Breast epithelium (tissue), 4 donors: ENCODE data around the gene PPP2R1B. TPM values are rescaled to one million over a fixed set of nuclear protein-coding genes. Genes with fewer than 3 reads are reported as not detected.

Source experiments
- DNase-seq, 2 donors: peaks; one replicate each; pipeline ENCODE4 v3.0.0-alpha.2; 2019; ENCODE audit warnings: low spot score in 2 of 2
- H3K27ac ChIP-seq, 2 donors: fragments of 200-600 bp; sonication (generic) in 1 of 2; one replicate each; pipeline ENCODE4 v1.5.1; 2016 to 2019; ENCODE audit warnings: mild to moderate bottlenecking in 1 of 2
- H3K27me3 ChIP-seq, 2 donors: fragments of 200-600 bp; sonication (generic) in 1 of 2; one replicate each; pipeline versions ENCODE4 v1.5.1 to v1.6.0; 2017 to 2019; ENCODE audit warnings: control low read depth in 1 of 2, mild to moderate bottlenecking in 1 of 2
- H3K36me3 ChIP-seq: fragments of 200-600 bp; one replicate; pipeline ENCODE4 v1.5.1; 2019
- H3K4me1 ChIP-seq, 2 donors: fragments of 200-600 bp; sonication (generic); one replicate each; pipeline ENCODE4 v1.5.1; 2016 to 2019; ENCODE audit warnings: control low read depth in 1 of 2
- H3K4me3 ChIP-seq, 3 donors: fragments of 200-600 bp; sonication (generic); 1 replicate in 2 of 3; 2 replicates in 1 of 3; pipeline ENCODE4 v1.5.1; 2016 to 2019; ENCODE audit warnings: mild to moderate bottlenecking in 3 of 3, moderate library complexity in 2 of 3
- H3K9me3 ChIP-seq, 2 donors: fragments of 200-600 bp; sonication (generic) in 1 of 2; one replicate each; pipeline ENCODE4 v1.5.1; 2016 to 2019; ENCODE audit warnings: control low read depth in 1 of 2
- CTCF ChIP-seq, 3 donors: fragments of 450-650 bp; IDR thresholded peaks; one replicate each; pipeline ENCODE4 v1.5.1; 2016 to 2017; ENCODE audit warnings: antibody characterized with exemption in 3 of 3, mild to moderate bottlenecking in 3 of 3, moderate library complexity in 3 of 3
- POLR2A ChIP-seq: fragments of 450-650 bp; IDR thresholded peaks from one replicate; pipeline ENCODE4 v1.6.1; 2016; ENCODE audit warnings: antibody characterized with exemption, mild to moderate bottlenecking, moderate library complexity
- POLR2AphosphoS5 ChIP-seq, 3 donors: sonication (generic); formaldehyde crosslinking; IDR thresholded peaks; one replicate each; pipeline ENCODE4 v1.6.1; 2017; ENCODE audit warnings: antibody characterized with exemption in 3 of 3
- intact Hi-C: fragments of 100-400 bp; cut with DNase I; formaldehyde crosslinking; loops from one replicate; pipeline ENCODE4 v1.15.1; 2023; ENCODE audit warnings: low total_unique reads
- total RNA-seq, 3 donors: library from RNA; depleted of rRNA; stranded (reverse); fragments of >200 nt; gene quantifications; one replicate each; pipeline ENCODE4 v1.1.0, GENCODE V29; 2016

PPP2R1B gene
- total RNA-seq, 3 donors from 2014 or later = 32.0 to 35.3 (median 34.7) TPM

DNA sequence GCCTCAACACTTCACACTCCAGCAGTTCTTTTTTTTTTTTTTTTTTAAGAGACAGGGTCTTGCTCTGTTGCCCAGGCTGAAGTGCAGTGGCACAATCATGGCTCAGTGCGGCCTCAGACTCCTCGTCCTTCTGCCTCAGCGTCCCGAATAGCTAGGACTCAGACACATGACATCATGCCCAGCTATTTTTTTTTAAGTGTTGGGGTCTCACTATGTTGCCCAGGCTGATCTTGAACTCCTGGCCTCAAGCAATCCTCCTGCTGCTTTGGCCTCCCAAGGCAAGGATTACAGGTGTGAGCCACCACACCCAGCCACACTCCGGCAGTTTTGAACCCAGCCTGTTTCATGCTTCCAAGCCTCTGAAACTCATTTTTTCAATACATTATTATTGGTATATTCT, 3.7 kb downstream of the PPP2R1B start:
- no peak for TF ChIP-seq POLR2A
- no peak for TF ChIP-seq POLR2AphosphoS5 (IDR thresholded peaks at IDR 0.05)
- no peak for TF ChIP-seq CTCF (IDR thresholded peaks at IDR 0.05)
- Histone ChIP-seq H3K4me3 (no peak overlapping the region), H3K36me3 (peaks cover 9% of the 10 kb centered on the region), H3K4me1 (no peaks in the 10 kb centered on the region), H3K27me3 (no peaks in the 10 kb centered on the region), H3K27ac (no peak overlapping the region), H3K9me3 (no peaks in the 10 kb centered on the region)
- intact Hi-C loops = no loop called here
- DNase-seq = no peak

DNA sequence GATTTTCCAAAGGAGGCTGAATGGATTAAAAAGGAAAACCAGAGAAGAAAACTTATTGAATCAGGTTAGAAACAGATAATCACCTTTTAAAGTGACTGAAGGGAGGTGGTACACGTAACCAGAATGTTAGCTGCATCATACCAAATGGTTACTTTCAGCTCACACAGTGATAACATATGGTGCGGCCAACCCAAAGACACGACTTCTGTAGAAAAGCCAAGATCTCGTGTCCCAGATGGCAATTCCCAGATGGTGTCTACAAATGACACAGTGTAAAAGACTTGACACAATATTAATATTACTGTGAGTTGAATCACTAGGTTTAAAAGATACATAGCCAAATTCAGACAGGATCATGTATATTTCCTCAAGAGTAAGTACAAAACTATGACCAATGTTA, 5.2 kb downstream of the PPP2R1B start:
- H3K4me3 ChIP-seq = no peak overlapping the region
- TF ChIP-seq POLR2A (no peak), POLR2AphosphoS5 (IDR thresholded peaks at IDR 0.05) (no peak), CTCF (IDR thresholded peaks at IDR 0.05) (no peak)
- peaks cover 9% of the 10 kb centered on the region for H3K36me3 ChIP-seq
- H3K9me3 ChIP-seq = no peaks in the 10 kb centered on the region
- H3K4me1 ChIP-seq = no peaks in the 10 kb centered on the region
- intact Hi-C loops = no loop called here
- no peak for DNase-seq
- H3K27ac ChIP-seq = no peak overlapping the region
- H3K27me3 ChIP-seq = no peaks in the 10 kb centered on the region

- DNase-seq = no peak
- Histone ChIP-seq H3K36me3 (peaks cover 9% of the 10 kb centered on the region), H3K4me1 (no peaks in the 10 kb centered on the region), H3K9me3 (no peaks in the 10 kb centered on the region), H3K27me3 (no peaks in the 10 kb centered on the region), H3K4me3 (no peak overlapping the region), H3K27ac (peak overlapping the region in 1 of 2 donors; percentile 2)
- TF ChIP-seq POLR2AphosphoS5 (IDR thresholded peaks at IDR 0.05) = no peak
- intact Hi-C loops = no loop called here
Measured at GRCh38 chr11:111759778-111760407, 6.3 kb downstream of the PPP2R1B start.

DNA sequence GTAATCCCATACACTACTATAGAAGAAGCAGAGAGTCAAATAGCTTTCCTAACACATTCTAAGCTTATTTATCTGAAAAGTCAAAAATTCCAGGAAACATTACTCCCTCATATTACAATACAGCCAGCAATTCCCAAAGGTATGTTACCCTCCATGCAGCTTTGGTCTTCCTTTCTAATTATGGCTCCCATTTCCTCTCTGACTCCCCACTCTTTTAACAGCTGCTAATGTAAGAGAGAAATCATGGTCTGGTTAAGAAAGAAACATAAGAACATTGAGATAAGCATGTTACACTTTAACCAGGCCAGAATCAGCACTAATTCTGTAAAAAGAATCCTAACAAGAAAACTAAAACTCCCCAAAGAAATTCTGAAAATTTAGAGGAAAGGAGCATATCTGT, 6.8 kb downstream of the PPP2R1B start:
- no peak overlapping the region for H3K4me3 ChIP-seq
- H3K4me1 ChIP-seq = no peaks in the 10 kb centered on the region
- peak overlapping the region in 1 of 2 donors; percentile 23 for H3K27ac ChIP-seq
- H3K36me3 ChIP-seq = peaks cover 9% of the 10 kb centered on the region
- H3K27me3 ChIP-seq = no peaks in the 10 kb centered on the region
- intact Hi-C loops = no loop called here
- TF ChIP-seq POLR2A = no peak
- no peak for DNase-seq
- no peaks in the 10 kb centered on the region for H3K9me3 ChIP-seq

GRCh38 chr11:111756097-111756496, 10.1 kb downstream of the PPP2R1B start:
- no peak overlapping the region for H3K27ac ChIP-seq
- no peaks in the 10 kb centered on the region for H3K9me3 ChIP-seq
- intact Hi-C loops = no loop called here
- no peak for TF ChIP-seq POLR2AphosphoS5 (IDR thresholded peaks at IDR 0.05)
- no peak for TF ChIP-seq CTCF (IDR thresholded peaks at IDR 0.05)
- TF ChIP-seq POLR2A = no peak
- H3K36me3 ChIP-seq = peaks cover 14% of the 10 kb centered on the region
- H3K27me3 ChIP-seq = no peaks in the 10 kb centered on the region
- H3K4me3 ChIP-seq = no peak overlapping the region
- DNase-seq = no peak
- no peaks in the 10 kb centered on the region for H3K4me1 ChIP-seq

- intact Hi-C loops = no loop called here
- no peaks in the 10 kb centered on the region for H3K4me1 ChIP-seq
- H3K27ac ChIP-seq = no peak overlapping the region
- TF ChIP-seq CTCF (IDR thresholded peaks at IDR 0.05) (no peak), POLR2AphosphoS5 (IDR thresholded peaks at IDR 0.05) (no peak), POLR2A (no peak)
- H3K4me3 ChIP-seq = no peak overlapping the region
- no peaks in the 10 kb centered on the region for H3K9me3 ChIP-seq
- peaks cover 11% of the 10 kb centered on the region for H3K36me3 ChIP-seq
- no peaks in the 10 kb centered on the region for H3K27me3 ChIP-seq
- no peak for DNase-seq
Measured at GRCh38 chr11:111749646-111750045, 16.5 kb downstream of the PPP2R1B start.
